A549 (cell line): ENCODE measurements around the gene PDE10A. TPM values are rescaled to one million over a fixed set of nuclear protein-coding genes. Genes with fewer than 3 reads are reported as not detected.

Source experiments
- ATAC-seq, 2 experiments: fragments of 200-7000 bp in 1 of 2; fragments of >200 bp in 1 of 2; cut with Nextera tagmentation in 1 of 2; cut with Tn5 transposase in 1 of 2; 3 replicates each; pipeline versions ENCODE4 v1.8.0 to v1.9.1; 2018 to 2020; ENCODE audit warnings: mild to moderate bottlenecking in 1 of 2, moderate library complexity in 1 of 2
- CTCF ChIA-PET: fragments of 300-600 bp; sonication (Branson Sonifier 250); formaldehyde crosslinking; extraction: SDS; loops from one replicate; lab custom pipeline; 2021; ENCODE audit warnings: antibody characterized with exemption, inconsistent platforms; lab: Yijun Ruan, JAX
- POLR2A ChIA-PET: fragments of 350-600 bp; formaldehyde crosslinking; extraction: SDS; loops from one replicate; lab custom pipeline; 2021; ENCODE audit warnings: antibody characterized with exemption, inconsistent platforms; lab: Yijun Ruan, JAX
- DNase-seq, 2 experiments: peaks; one replicate each; pipeline versions ENCODE4 v3.0.0 to v3.0.0-alpha.2; 2011 to 2016; ENCODE audit warnings: low read depth in 1 of 2, low spot score in 1 of 2
- FAIRE-seq: peaks from 2 replicates; lab custom pipeline; 2011; peaks lifted over from hg19 to GRCh38; lab: Jason Lieb, UNC
- H3K27ac ChIP-seq, 2 experiments: fragments of >200 bp; sonication (Bioruptor Twin); formaldehyde crosslinking; 3 replicates each; pipeline ENCODE4 v1.5.1; 2016 to 2017
- H3K4me1 ChIP-seq: fragments of >200 bp; sonication (Bioruptor Twin); formaldehyde crosslinking; 3 replicates; pipeline ENCODE4 v1.6.1; 2016
- H3K4me2 ChIP-seq: fragments of >200 bp; sonication (Bioruptor Twin); formaldehyde crosslinking; 3 replicates; pipeline ENCODE4 v1.6.1; 2016
- H3K4me3 ChIP-seq: fragments of >200 bp; sonication (Bioruptor Twin); formaldehyde crosslinking; 3 replicates; pipeline ENCODE4 v1.5.1; 2016
- H3K9me3 ChIP-seq: fragments of >200 bp; sonication (Bioruptor Twin); formaldehyde crosslinking; 3 replicates; pipeline ENCODE4 v1.6.1; 2016
- BCL3 ChIP-seq: fragments of >200 bp; sonication (Bioruptor Twin); formaldehyde crosslinking; IDR thresholded peaks from 3 replicates; pipeline ENCODE4 v1.6.1; 2016
- CBX8 ChIP-seq: fragments of 200-600 bp; sonication (generic); IDR thresholded peaks from 2 replicates; pipeline ENCODE4 v1.6.1; 2016
- CEBPB ChIP-seq, 2 experiments: fragments of >200 bp in 1 of 2; sonication (Bioruptor Twin) in 1 of 2; formaldehyde crosslinking in 1 of 2; IDR thresholded peaks; 2 replicates each; pipeline ENCODE4 v1.6.1; 2012 to 2016
- EHF ChIP-seq: fragments of 250-450 bp; sonication (Bioruptor Pico); IDR thresholded peaks from 2 replicates; pipeline ENCODE4 v1.5.0; 2020; ENCODE audit warnings: mild to moderate bottlenecking
- EHMT2 ChIP-seq: fragments of 200-600 bp; sonication (generic); IDR thresholded peaks from 2 replicates; pipeline ENCODE4 v1.6.1; 2016; ENCODE audit warnings: antibody characterized with exemption, low read depth, mild to moderate bottlenecking, moderate library complexity
- ESRRA ChIP-seq: fragments of 150-350 bp; IDR thresholded peaks from 2 replicates; pipeline ENCODE4 v1.6.1; 2014; ENCODE audit warnings: mild to moderate bottlenecking, low read length, borderline replicate concordance
- FOSL2 ChIP-seq, 2 experiments: fragments of 450-650 bp in 1 of 2; fragments of >200 bp in 1 of 2; sonication (Bioruptor Twin) in 1 of 2; formaldehyde crosslinking; IDR thresholded peaks; 2 replicates each; pipeline versions ENCODE4 v1.5.0 to v1.6.1; 2016 to 2020; ENCODE audit warnings: mild to moderate bottlenecking in 1 of 2, moderate library complexity in 1 of 2
- FOXS1 ChIP-seq: fragments of 250-450 bp; sonication (Bioruptor Pico); IDR thresholded peaks from 2 replicates; pipeline ENCODE4 v1.5.0; 2020; ENCODE audit warnings: mild to moderate bottlenecking, moderate library complexity
- GATA3 ChIP-seq: IDR thresholded peaks from 2 replicates; pipeline ENCODE4 v1.6.1; 2012; ENCODE audit warnings: borderline replicate concordance
- HOXB5 ChIP-seq: fragments of 250-450 bp; sonication (Bioruptor Pico); IDR thresholded peaks from 2 replicates; pipeline ENCODE4 v1.5.0; 2020; ENCODE audit warnings: mild to moderate bottlenecking, moderate library complexity
- MAX ChIP-seq: IDR thresholded peaks from 2 replicates; pipeline ENCODE4 v1.6.1; 2012
- PBX3 ChIP-seq: IDR thresholded peaks from 2 replicates; pipeline ENCODE4 v1.6.1; 2012
- RCOR1 ChIP-seq: fragments of 150-350 bp; IDR thresholded peaks from 2 replicates; pipeline ENCODE4 v1.6.1; 2014; ENCODE audit warnings: antibody characterized with exemption, low read length, low read depth
- REST ChIP-seq: fragments of 200-600 bp; sonication (generic); IDR thresholded peaks from 2 replicates; pipeline ENCODE4 v1.6.1; 2016; ENCODE audit warnings: antibody characterized with exemption, mild to moderate bottlenecking, moderate library complexity
- RFX5 ChIP-seq: fragments of 450-650 bp; IDR thresholded peaks from 2 replicates; pipeline ENCODE4 v1.7.1; 2014; ENCODE audit warnings: antibody characterized with exemption, mild to moderate bottlenecking, moderate library complexity
- SREBF2 ChIP-seq: fragments of 450-650 bp; IDR thresholded peaks from 2 replicates; pipeline ENCODE4 v1.6.1; 2014; ENCODE audit warnings: mild to moderate bottlenecking, moderate library complexity
- ZNF302 ChIP-seq: fragments of 250-450 bp; sonication (Bioruptor Pico); IDR thresholded peaks from 2 replicates; pipeline ENCODE4 v1.9.0; 2021; ENCODE audit warnings: inconsistent platforms, mild to moderate bottlenecking, moderate library complexity
- WGBS: methylation state at CpG from one replicate; pipeline ENCODE4 v1.1.6; 2017; ENCODE audit errors: missing lambda C conversion rate; 5-methylcytosine and 5-hydroxymethylcytosine counted together
- polyA plus RNA-seq, 4 experiments: library from polyadenylated mRNA; depleted of rRNA in 3 of 4; stranded (reverse); fragments of >200 nt; fragmentation: RNase III in 1 of 4; extraction: RNeasy Plus Mini Kit Qiagen cat#74134 plus additional on column Dnase treatment in 1 of 4; gene quantifications; 2 replicates in 3 of 4; 3 replicates in 1 of 4; pipeline ENCODE4 v1.2.3, GENCODE V29; 2011 to 2017

The PDE10A gene
- polyA plus RNA-seq, 2 of the 4 experiments (the other 2 are of a cell fraction), result 44.9 to 92.5 TPM

GRCh38 chr6:165497472-165497871, 165.6 kb downstream of the PDE10A start:
- peak in 1 of 2 experiments; percentile 52; a peak in 1 of 6 replicates for ATAC-seq
- H3K27ac ChIP-seq, result no peak overlapping the region
- DNase-seq, result peak in 1 of 2 experiments; percentile 31

GRCh38 chr6:165488624-165489295, 174.3 kb downstream of the PDE10A start:
- no peak for TF ChIP-seq CBX8
- no peak for TF ChIP-seq HOXB5
- CTCF ChIA-PET, result interaction anchor here (0.9 kb wide), 1 partner anchor 617 kb away, joined by 3 read pairs; no protein-coding TSS in a partner anchor
- POLR2A ChIA-PET, result no interaction called here
- Histone ChIP-seq H3K4me3 (no peak overlapping the region), H3K4me1 (peaks cover 15% of the 10 kb centered on the region), H3K9me3 (no peaks in the 10 kb centered on the region), H3K4me2 (peak overlapping the region; percentile 38; the same call in 1 of the 3 replicates), H3K27ac (0 out of 6 replicates have a peak overlapping the region, but pooled peaks of 1 of the 2 experiments have one; percentile 7)
- ATAC-seq (no peak), FAIRE-seq (no peak), DNase-seq (no peak)
- WGBS, result 91% methylated on average over 5 of the region's 9 CpGs

More at GRCh38 chr6:165497472-165497871, 165.6 kb downstream of the PDE10A start:
- ChIA-PET CTCF (no interaction called here), POLR2A (no interaction called here)
- Histone ChIP-seq H3K4me2 (peak overlapping the region; percentile 47), H3K9me3 (no peaks in the 10 kb centered on the region), H3K4me3 (no peak overlapping the region), H3K4me1 (peaks cover 39% of the 10 kb centered on the region)
- 13% methylated on average over 4 of the region's 4 CpGs for WGBS
- TF ChIP-seq MAX, result no peak
- TF ChIP-seq FOSL2 (IDR thresholded peaks at IDR 0.05), result no peak
- peak; percentile 51; the same call in 1 of the 2 replicates for TF ChIP-seq FOSL2 (CRISPR knock-in tag; IDR thresholded peaks at IDR 0.05)
- TF ChIP-seq GATA3, result peak; percentile 81
- TF ChIP-seq PBX3, result no peak
- no peak for FAIRE-seq

- TF ChIP-seq CEBPB (IDR thresholded peaks at IDR 0.05) (no peak), BCL3 (no peak), HOXB5 (no peak), ESRRA (no peak), FOXS1 (CRISPR knock-in tag) (no peak), EHMT2 (no peak)
- no peaks in the 10 kb centered on the region for H3K9me3 ChIP-seq
- ChIA-PET POLR2A (no interaction called here), CTCF (interaction anchor here (0.9 kb wide), 1 partner anchor 618 kb away, joined by 3 read pairs; no protein-coding TSS in a partner anchor)
- H3K27ac ChIP-seq, result no peak overlapping the region
- DNase-seq, result no peak
- peak overlapping the region; percentile 38; the same call in 2 of the 3 replicates for H3K4me2 ChIP-seq
- H3K4me1 ChIP-seq, result peaks cover 15% of the 10 kb centered on the region
- ATAC-seq, result no peak
- no peak overlapping the region for H3K4me3 ChIP-seq
- no peak for FAIRE-seq
Measured at GRCh38 chr6:165487950-165488349, 175.1 kb downstream of the PDE10A start.

GRCh38 chr6:165487347-165487746, 175.7 kb downstream of the PDE10A start:
- ATAC-seq (no peak), DNase-seq (no peak), FAIRE-seq (no peak)
- POLR2A ChIA-PET, result no interaction called here
- Histone ChIP-seq H3K4me1 (peaks cover 15% of the 10 kb centered on the region), H3K4me2 (peak overlapping the region; percentile 38; the same call in 2 of the 3 replicates), H3K4me3 (no peak overlapping the region), H3K27ac (no peak overlapping the region), H3K9me3 (no peaks in the 10 kb centered on the region)
- WGBS, result 90% methylated on average over 4 of the region's 4 CpGs
- CTCF ChIA-PET, result no interaction called here
- TF ChIP-seq EHF (CRISPR knock-in tag), result no peak
- TF ChIP-seq REST, result no peak
- TF ChIP-seq SREBF2, result no peak
- no peak for TF ChIP-seq RCOR1
- TF ChIP-seq ZNF302, result no peak
- TF ChIP-seq RFX5, result no peak
- TF ChIP-seq FOSL2 (IDR thresholded peaks at IDR 0.05), result no peak
- TF ChIP-seq FOSL2 (CRISPR knock-in tag; IDR thresholded peaks at IDR 0.05), result no peak
